Measurements from ENCODE around the gene APPL2.
"Not testable (repeated sequence)": the region's sequence is repeated elsewhere in the genome, so short reads cannot be mapped to it uniquely, and the experiment has no call there.

APPL2 gene

DNA sequence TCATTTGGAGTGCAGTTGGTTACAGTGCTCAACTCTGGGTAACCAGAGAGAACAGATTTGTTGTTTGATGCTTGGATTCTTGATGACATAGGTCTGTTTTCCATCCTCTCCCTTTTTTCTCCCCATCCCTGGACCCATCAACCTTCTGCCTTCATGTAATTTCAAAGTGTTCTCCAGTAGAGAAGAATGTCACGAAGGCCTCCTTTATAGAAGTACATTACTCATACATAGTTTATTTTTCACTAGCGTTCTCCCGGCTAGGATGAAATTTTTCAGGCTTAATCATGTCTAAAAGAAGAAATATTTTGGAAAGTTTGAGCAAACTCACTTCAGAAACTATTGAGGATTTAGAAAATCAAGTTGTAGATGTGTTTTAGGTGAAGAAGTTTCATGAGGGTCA, 20.9 kb upstream of the APPL2 start:
- peak; percentile 96 for DNase-seq (ENCODE audit: low read depth)

DNA sequence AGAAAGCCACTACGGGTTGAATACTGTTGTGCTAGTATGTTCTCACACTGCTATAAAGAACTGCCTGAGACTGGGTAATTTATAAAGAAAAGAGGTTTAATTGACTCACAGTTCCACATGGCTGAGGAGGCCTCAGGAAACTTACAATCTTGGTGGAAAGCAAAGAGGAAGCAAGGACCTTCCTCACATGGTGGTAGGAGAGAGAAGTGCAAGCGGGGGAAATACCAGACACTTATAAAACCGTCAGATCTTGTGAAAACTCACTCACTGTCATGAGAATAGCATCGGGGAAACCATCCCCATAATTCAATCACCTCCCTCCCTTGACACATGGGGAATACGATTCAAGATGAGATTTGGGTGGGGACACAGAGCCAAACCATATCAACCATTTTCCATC, 20.5 kb upstream of the APPL2 start:
- DNase-seq (ENCODE audit: low read depth): not testable (repeated sequence)

DNA sequence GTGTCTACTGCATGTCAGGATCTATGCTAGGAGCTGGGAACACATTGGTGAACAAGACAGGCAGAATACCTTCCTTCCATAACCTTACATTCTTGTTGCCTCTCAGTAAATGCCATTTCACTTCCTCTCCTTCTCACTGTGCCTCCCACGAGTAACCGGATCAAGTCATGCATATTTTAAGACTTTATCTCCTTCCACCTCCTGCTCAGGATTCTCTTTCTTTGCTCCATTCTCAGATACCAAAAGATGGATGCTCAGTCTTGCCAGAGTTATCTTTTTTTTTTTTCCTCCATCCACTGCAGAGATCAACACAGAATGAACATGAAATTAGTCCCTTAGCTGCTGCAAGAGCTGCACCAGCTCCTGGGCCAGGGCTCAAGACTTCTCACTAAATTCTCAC, 20.0 kb upstream of the APPL2 start:
- peak; percentile 66 for DNase-seq (ENCODE audit: low read depth)

DNA sequence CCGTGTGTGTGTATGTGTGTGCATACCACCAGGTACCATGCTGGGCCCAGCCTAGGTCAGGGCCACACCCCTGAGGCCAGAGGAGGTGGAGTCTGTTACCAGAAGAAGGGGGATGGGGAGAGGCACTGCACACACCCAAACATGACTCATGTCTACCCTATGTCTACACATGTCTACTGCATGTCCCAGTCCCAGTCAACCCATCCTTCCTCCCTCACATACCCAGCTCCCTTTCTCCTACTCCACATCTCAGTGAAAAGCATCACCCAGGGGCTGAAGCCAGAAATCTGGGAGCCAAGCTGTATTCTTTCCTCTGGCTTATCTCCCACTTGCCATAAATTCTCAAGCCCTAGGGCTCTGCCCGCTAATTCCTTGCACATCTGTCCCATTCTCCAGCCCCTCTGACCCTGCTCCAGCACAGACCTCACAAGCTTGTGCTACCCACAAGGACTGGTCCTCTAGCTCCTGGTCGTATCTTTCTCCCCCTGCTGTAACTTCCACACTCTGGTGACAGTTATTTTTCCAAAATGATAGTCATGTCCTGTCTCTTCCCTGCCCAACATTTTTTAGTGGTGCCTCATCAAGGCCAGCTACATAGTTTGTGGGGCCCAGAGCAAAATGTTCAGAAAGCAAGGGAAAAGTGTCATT, 18.0 kb upstream of the APPL2 start:
- peak; percentile 94 for DNase-seq (ENCODE audit: low read depth)

DNA sequence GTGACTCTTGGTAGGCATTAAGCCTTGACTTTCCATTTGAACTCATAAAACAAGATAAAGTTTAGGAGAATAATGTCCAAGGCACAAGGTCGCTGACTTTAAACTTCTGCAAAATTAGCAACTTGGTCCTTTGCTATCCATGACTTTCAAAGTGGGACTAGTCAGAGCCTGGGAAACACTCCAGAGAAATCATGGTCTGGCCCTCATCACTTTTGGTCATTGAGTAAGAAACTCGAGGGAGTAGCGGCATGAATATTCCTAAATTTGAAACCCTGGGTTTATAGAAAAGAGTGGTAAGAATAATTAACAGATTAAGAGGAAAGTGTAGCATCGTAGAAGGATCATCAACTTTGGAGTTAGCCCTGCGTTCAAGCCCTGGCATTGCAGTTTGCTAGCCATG, 16.9 kb upstream of the APPL2 start:
- DNase-seq (ENCODE audit: low read depth): no peak

DNA sequence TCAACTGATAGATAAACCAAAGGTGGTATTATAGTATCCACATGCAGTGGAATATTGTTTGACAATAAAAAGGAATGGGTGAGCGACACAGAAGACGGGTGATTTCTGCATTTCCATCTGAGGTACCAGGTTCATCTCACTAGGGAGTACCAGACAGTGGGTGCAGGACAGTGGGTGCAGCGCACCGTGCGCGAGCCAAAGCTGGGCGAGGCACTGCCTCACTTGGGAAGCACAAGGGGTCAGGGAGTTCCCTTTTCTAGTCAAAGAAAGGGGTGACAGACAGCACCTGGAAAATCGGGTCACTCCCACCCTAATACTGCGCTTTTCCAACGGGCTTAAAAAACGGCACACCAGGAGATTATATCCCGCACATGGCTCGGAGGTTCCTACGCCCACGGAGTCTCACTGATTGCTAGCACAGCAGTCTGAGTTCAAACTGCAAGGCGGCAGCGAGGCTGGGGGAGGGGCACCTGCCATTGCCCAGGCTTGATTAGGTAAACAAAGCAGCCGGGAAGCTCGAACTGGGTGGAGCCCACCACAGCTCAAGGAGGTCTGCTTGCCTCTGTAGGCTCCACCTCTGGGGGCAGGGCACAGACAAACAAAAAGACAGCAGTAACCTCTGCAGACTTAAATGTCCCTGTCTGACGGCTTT, 9.9 kb upstream of the APPL2 start:
- not testable (repeated sequence) for DNase-seq (ENCODE audit: low read depth)

DNA sequence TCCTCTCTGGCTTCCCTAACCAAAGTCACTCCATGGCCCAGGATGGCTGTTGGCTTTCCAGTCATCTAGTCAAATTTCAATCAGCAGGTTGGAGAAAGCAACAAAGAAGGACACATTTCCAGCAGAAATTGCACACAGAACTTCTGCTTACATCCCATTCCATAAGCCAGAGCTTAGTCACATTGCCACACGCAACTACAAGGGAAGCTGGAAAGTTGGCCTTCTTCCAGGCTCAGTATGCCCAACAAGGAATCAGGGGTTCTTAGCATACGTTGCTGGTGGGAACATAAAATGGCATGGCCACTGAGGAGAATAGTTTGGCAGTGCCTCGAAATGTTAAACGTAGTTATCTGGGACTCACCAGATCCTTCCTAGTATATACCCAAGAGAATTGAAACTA, 9.3 kb upstream of the APPL2 start:
- DNase-seq (ENCODE audit: low read depth): no peak

DNA sequence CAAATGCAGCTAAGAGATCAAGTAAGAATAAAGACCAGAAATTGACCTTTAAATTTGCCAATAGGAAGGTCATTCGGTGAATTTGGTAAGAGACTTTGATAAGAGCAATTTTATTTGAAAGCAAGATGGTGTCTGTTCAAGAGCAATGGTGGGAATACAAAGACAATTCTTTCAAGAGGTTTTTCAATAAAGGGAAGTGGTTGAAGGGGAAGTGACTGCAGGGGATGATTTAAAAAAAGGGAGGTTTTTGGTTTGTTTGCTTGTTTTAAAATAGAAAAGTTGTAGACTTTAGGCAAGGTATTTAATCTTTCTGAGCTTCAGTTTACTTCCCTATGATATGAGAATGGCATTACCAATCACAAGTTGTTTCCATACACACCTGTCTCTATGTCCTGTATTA, 4.3 kb upstream of the APPL2 start:
- DNase-seq (ENCODE audit: low read depth): no peak

DNA sequence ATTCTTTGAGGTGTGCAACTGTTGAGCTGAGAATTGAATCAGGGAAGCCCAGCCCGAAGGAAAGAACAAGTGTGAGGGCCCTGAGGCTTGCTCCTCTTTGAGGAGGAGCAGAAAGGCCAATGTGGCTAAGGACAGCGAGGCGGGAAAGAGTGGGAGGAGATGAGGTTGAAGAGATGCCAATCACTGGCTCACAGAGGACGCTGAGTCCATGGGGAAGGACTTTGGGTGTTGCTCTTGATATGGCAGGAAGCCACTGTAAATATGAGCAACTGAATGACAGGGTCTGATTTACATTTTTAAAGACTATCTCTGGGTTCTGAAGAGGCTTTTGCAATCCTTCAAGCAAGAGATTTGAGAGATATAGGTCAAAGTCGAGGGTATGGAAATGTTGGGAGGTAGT, 3.3 kb upstream of the APPL2 start:
- peak; percentile 46 for DNase-seq (ENCODE audit: low read depth)

DNA sequence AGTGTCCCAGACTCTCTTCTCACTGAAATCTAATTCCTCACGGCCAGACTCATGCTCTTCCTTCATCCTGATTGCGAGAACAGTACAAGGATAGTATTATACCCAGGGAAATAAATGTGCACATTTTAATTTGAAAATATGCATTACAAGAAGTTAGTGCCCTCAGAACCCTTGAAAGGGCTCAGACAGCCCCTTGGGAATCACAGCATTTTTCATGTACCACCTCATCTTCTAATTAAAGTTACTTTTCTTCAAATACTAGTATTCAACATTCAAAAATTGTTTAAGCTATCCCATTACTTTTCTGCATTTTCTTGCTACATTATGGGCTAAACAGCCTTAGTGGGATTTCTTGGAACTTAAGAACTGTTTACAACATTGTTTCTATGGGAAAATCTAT, 1.7 kb upstream of the APPL2 start:
- DNase-seq (ENCODE audit: low read depth): no peak

DNA sequence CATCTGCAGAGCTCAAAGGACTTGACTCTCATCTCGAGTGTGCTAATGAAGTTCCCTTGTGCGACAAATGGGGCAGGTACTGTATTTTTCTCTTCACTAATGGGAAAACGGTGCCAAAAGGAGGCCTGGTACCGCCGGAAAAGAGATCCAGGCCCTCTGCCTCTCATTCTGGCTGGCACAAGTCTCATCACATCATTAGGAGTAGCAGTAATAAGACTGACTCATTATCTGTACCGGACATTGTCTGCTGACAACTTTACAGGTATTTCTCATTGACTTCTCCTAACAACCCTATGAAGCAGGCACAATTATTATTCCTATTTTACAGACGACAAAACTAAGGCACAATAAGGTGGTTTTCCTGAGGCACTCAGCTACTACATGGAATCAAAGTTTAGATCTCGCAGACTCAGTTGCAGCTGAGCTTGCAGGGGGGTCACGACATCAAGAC, 668 bp downstream of the APPL2 start:
- peak; percentile 54 for DNase-seq (ENCODE audit: low read depth)

DNA sequence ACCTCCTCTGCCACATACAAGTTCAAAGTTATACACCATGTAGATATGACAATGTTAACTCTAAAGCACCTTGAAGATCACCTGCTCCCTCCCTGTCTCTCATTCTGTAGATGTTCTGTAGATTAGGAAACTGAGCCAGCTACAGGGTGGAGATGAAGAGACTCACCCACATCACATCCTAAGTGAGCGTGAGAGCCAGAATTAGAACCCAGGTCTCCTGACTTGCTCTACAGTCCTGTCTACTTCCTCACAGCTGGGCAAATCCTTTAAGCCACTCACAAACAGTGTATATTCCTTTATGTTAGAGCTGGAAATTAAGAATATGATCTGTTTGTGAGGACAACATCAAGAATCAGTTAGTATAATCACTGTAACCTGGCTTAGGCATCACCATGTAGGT, 1.8 kb downstream of the APPL2 start:
- DNase-seq (ENCODE audit: low read depth): no peak

DNA sequence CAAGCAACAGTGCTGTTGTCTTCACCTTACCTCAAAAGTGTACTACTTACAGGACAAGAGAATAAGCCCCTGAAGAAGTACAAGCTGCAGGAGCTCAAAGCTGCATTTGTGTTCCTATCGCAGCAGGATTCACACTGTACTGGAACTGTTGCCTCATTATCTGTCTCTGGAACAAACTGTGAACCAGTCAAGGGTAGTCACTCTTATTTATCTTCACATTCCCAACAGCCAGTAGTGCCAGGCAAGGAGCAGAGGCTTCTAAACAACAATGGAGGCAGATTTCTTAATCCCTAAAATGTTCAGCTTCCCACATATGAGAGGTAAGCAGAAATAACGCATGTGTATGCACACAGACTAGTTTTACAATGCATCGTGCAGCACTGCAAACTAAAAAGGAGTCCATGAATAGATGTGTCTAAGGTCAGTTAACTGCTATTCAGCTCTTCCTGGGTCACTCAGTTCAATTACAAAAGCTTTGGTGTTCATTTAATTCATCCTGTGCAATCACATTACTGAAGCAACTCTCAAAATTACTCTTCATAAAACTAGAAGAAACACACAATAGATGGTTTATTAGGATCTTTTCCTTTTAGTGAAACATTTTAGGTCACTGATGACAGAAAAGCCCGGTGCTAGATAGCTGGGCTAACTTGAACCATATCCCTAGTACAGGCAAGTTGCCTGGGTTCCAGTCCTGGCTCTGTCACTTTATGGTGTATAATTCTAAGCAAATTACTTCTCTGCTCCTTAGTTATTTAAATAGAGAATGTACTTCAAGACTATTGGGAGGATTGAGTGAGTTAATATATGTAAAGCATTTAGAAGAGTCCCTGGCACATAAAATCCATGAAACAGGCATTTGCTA, 2.7 kb downstream of the APPL2 start:
- no peak for DNase-seq (ENCODE audit: low read depth)

DNA sequence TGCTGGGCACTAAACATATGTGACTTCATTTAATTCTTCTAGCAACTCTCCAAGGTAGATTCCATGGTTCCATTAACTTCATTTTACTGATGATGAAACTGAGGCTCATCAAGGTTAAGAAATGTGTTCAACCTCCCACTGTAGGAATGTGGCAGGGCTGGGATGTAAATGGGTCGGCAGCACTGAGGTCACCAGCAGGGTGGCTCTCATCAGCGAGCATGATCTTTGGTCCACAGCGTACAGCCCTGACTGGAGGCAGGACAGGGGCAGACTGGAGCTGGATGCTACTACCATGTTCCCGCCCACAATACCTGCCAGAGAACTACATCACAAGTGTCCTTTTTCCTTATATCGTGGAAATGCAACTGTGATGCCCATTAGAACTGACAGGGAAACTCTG, 4.6 kb downstream of the APPL2 start:
- DNase-seq (ENCODE audit: low read depth): peak; percentile 39

DNA sequence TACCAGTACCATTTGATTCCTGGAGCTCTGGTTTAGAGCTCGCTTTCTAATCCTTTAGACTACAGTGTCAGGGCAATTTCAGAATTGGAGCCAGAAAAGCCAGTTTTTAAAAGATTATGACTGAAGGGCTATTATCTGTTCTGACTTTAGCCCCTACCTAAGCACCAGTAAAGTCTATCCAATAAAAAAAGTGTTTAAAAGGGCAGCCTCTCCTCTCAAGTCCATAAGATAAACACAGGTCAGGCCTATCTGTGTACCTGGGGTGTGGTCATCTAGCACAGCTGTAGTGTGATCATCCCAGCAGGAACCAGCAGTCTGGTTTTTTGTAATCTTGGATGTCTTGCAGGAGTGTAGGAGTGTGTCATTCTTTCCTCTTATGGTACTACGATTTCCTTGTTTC, 6.6 kb downstream of the APPL2 start:
- DNase-seq (ENCODE audit: low read depth): no peak

DNA sequence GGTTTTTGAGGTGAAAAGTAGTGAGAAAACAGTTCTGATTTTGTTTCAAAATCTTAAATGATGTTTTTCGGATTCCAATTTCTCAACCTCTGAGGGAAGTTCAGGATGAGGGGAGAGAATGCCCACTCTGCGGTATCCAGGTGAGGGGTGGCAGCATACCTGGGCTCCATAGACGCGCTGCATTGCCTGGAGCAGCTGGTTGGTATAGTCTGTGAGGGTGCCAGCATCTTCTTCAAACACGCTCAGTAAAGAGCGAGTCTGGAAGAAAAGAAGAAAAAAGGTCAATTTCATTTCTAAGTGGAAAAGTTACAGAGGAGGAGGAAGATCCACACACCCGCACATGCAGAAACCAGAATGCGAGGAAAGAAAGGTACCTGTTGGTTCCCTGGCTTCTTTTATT, 7.0 kb downstream of the APPL2 start:
- DNase-seq (ENCODE audit: low read depth): no peak

DNA sequence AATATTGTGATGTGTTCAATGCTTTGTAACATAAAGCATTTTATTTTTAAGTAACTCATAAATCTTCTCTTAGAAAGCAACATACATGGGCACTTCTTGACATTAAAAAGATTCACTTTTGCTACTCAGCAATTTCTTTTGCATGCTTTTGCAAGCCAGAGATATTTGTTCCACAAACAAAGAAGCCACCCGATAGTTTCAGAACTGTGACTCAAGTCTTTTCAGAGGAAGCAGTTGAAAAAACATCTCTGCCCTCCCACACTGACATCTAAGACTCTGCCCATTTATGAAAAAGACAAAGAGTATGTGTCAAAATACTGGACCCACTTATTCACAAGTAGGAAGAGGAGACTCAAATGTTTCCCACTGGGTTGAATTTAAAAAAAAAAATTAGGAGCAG, 7.5 kb downstream of the APPL2 start:
- peak; percentile 91 for DNase-seq (ENCODE audit: low read depth)

DNA sequence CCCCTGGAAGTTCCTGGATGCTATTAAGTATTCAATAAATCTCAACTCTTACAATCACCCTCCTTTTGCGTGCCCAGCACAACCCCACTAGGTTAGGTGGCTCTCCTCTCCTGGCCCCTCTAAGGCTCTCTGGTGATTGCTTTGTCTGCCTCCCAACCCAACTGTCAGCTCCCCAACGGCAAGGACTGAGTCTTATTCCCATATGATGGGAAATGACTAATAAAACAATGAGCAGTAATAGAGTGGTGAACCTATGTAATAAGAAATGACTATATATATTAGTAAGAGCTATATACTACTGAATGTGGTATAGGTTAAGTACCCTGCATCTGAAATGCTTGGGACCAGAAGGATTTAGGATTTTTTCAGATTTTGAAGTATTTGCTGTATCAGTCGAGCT, 8.1 kb downstream of the APPL2 start:
- no peak for DNase-seq (ENCODE audit: low read depth)

DNA sequence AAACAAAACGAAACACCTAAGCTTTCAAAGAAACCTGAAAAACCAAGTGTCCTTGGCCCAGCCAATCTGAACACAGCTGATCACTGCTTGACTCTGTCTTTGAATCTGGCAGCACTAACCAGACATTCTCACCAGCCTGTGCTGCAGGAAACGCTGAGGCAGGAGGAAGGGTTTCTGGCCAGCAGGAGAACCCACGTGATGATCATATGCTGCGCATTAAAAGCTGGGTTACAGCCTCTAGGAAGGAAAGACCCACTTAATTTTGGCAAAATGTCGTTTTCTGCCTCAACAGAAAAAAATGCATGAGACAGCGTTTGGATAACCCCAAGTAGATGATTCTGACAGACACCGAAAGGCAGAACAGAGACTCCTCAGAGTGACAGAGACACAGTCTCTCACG, 9.8 kb downstream of the APPL2 start:
- peak; percentile 98 for DNase-seq (ENCODE audit: low read depth)

DNA sequence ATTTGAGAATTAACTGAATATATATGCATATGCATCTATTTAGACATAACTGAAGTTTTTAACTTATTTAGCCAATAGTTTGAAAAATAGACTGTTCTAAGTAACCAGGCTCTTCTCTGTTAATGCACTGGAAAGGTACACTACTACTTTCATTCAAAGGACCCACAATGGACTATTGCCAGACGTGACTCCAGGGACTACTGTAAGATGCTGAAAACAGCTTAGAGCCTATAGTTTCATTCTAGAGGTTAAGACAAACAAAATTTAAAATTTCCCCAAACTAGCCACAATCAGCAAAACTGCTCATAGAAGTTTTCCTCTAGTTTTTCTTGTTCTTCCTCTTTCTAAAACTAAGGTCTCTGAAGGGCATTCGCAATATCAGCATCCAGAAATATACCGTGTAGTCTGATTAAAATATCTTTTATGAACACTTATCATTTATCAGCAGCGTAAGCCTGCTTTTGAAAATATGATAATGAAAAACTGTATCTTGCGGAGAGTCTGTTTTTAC, 10.4 kb downstream of the APPL2 start:
- no peak for DNase-seq (ENCODE audit: low read depth)

DNA sequence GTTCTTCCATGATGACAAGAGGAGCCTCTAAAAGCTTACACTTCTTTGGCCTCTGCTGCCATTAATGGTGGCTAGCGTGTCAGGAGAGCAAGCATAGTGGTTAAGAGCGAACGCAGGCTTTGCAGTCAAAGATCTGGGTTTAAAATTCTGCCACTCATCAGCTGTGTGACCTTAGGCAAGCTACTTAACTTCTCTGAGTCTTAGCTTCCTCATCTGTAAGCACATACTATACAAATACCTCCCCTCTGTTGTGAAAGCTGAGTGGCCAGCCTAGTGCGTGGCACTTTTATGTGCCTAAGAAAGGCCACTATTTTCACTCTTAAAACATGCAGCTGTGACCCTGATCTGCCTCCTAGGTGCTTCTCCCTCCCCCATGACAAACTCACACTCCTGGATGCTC, 11.6 kb downstream of the APPL2 start:
- DNase-seq (ENCODE audit: low read depth): no peak

DNA sequence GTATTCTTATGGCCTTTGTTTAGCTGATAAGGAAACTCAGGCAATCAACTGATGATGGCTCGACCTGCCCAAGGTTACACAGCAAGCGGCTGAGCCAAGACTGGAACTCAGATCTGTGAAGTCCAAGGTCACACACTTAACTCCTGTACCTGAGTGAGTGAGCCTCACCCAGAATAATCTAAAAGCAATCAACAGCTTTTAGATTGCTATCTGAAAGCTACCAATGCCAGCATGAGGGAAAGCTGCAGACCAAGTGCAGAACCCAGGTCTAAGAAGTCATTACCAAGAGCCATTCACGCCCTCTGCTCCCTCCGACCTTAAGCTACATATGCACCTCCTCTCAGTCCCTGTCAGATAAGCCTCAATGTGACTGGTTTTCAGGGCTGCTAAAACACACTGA, 12.1 kb downstream of the APPL2 start:
- DNase-seq (ENCODE audit: low read depth): no peak

DNA sequence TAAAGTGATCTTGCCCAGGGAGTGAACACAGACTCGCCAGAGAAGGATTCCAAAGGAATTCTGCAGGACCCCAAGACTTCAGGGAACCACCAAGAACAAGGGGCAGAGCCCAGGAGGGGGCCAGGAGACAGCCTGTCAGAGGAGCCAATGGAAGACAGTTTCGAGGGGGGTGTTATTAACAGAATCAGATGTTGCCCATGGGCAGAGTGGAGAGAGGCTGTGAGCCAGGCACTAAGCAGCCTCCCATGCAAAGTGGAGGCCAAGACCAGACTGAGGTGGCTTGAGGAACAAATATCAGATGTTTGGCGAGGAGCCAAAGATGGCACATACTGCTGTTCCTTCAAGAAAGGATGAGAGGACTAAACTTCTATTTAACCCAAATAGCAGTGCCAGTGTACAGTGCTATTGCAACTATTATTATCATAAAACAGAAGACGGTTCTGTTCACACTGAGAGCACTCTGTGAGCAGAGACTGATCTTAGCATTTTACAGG, 12.6 kb downstream of the APPL2 start:
- DNase-seq (ENCODE audit: low read depth): no peak

Data from EH (cell line).